HepG2 (cell line): Measurements from ENCODE around the gene DYNLT2B. TPM values are rescaled to one million over a fixed set of nuclear protein-coding genes. Genes with fewer than 3 reads are reported as not detected.

Experiments used
- AKAP8 ChIP-seq: sonication (generic); formaldehyde crosslinking; IDR thresholded peaks from 2 replicates; pipeline ENCODE4 v1.5.1; 2020; ENCODE audit warnings: mild to moderate bottlenecking, missing genetic modification reagents
- KDM1A ChIP-seq: IDR thresholded peaks from 2 replicates; pipeline ENCODE4 v1.6.1; 2016; ENCODE audit warnings: missing compliant biosample characterization
- KDM3A ChIP-seq: IDR thresholded peaks from 2 replicates; pipeline ENCODE4 v1.6.1; 2018; ENCODE audit warnings: low read depth, missing compliant biosample characterization
- MEIS2 ChIP-seq: sonication (generic); formaldehyde crosslinking; IDR thresholded peaks from 2 replicates; pipeline ENCODE4 v1.9.0; 2021; ENCODE audit warnings: mild to moderate bottlenecking, missing genetic modification reagents
- MYNN ChIP-seq: sonication (generic); formaldehyde crosslinking; IDR thresholded peaks from 2 replicates; pipeline ENCODE4 v1.4.0; 2020; ENCODE audit warnings: mild to moderate bottlenecking, low read depth, missing genetic modification reagents
- RAD51 ChIP-seq: fragments of 450-650 bp; IDR thresholded peaks from 2 replicates; pipeline ENCODE4 v1.6.1; 2016; ENCODE audit warnings: borderline replicate concordance
- SRSF9 ChIP-seq: fragments of 200-400 bp; formaldehyde crosslinking; IDR thresholded peaks from 2 replicates; pipeline ENCODE4 v1.6.1; 2018; ENCODE audit warnings: borderline replicate concordance, mild to moderate bottlenecking, low read depth, low read length; ENCODE audit not compliant: insufficient read depth, poor library complexity, severe bottlenecking
- TBP ChIP-seq: sonication (generic); formaldehyde crosslinking; IDR thresholded peaks from 2 replicates; pipeline ENCODE4 v1.5.0; 2020; ENCODE audit warnings: missing genetic modification reagents
- THRA ChIP-seq: sonication (generic); formaldehyde crosslinking; IDR thresholded peaks from 2 replicates; pipeline ENCODE4 v1.4.0; 2020; ENCODE audit warnings: missing genetic modification reagents, borderline replicate concordance
- XRCC5 ChIP-seq: fragments of 200-400 bp; formaldehyde crosslinking; optimal IDR thresholded peaks from 2 replicates; pipeline ENCODE3; 2017; ENCODE audit warnings: mild to moderate bottlenecking, low read length
- ZBED4 ChIP-seq: sonication (generic); formaldehyde crosslinking; IDR thresholded peaks from 2 replicates; pipeline ENCODE4 v1.4.0; 2020; ENCODE audit warnings: missing genetic modification reagents, borderline replicate concordance
- ZBTB46 ChIP-seq: sonication (generic); formaldehyde crosslinking; IDR thresholded peaks from 2 replicates; pipeline ENCODE4 v1.4.0; 2020; ENCODE audit warnings: mild to moderate bottlenecking, missing genetic modification reagents, borderline replicate concordance
- ZEB1 ChIP-seq: IDR thresholded peaks from 2 replicates; pipeline ENCODE4 v1.6.1; 2012; ENCODE audit warnings: mild to moderate bottlenecking, low read depth, inconsistent platforms; ENCODE audit not compliant: insufficient replicate concordance
- ZNF362 ChIP-seq: sonication (generic); formaldehyde crosslinking; IDR thresholded peaks from 2 replicates; pipeline ENCODE4 v1.4.0; 2020; ENCODE audit warnings: missing genetic modification reagents, mild to moderate bottlenecking, borderline replicate concordance
- ZNF558 ChIP-seq: sonication (generic); formaldehyde crosslinking; IDR thresholded peaks from 2 replicates; pipeline ENCODE4 v1.9.0; 2022; ENCODE audit warnings: mild to moderate bottlenecking, missing genetic modification reagents, borderline replicate concordance
- ZNF615 ChIP-seq: sonication (generic); formaldehyde crosslinking; IDR thresholded peaks from 2 replicates; pipeline ENCODE4 v1.5.0; 2020; ENCODE audit warnings: mild to moderate bottlenecking, missing genetic modification reagents, borderline replicate concordance
- ZNF660 ChIP-seq: sonication (generic); formaldehyde crosslinking; IDR thresholded peaks from 2 replicates; pipeline ENCODE4 v1.5.1; 2020; ENCODE audit warnings: mild to moderate bottlenecking, low read depth, missing genetic modification reagents, borderline replicate concordance
- ZNF672 ChIP-seq: sonication (generic); formaldehyde crosslinking; IDR thresholded peaks from 2 replicates; pipeline ENCODE4 v1.8.1; 2022; ENCODE audit warnings: missing genetic modification reagents
- ZNF841 ChIP-seq: sonication (generic); formaldehyde crosslinking; IDR thresholded peaks from 2 replicates; pipeline ENCODE4 v1.8.1; 2023; ENCODE audit warnings: missing genetic modification reagents, borderline replicate concordance
- polyA plus RNA-seq, 8 experiments: library from polyadenylated mRNA; depleted of rRNA in 3 of 8; stranded (reverse) in 7 of 8; unstranded in 1 of 8; fragments of >200 nt; fragmentation: Illumina TruSeq in 4 of 8; extraction: Trizol in 4 of 8; gene quantifications; 2 replicates each; pipeline versions ENCODE4 v1.2.1 to v1.2.3, GENCODE V29; 2011 to 2016; ENCODE audit warnings: low read depth in 4 of 8, missing spikeins in 1 of 8, mixed read lengths in 1 of 8; ENCODE audit not compliant: insufficient read depth in 1 of 8
- total RNA-seq, 5 experiments: library from RNA; depleted of rRNA; stranded (reverse); fragments of >200 nt; fragmentation: Illumina TruSeq; extraction: Trizol; gene quantifications; 2 replicates each; pipeline ENCODE4 v1.2.3, GENCODE V29; 2016; ENCODE audit warnings: low read depth in 1 of 5

The DYNLT2B gene
- total and polyA plus RNA-seq, 2 of the 13 experiments (the other 11 are each of a cell fraction or from before 2014, with no cell fraction given), result 4.0 to 7.0 TPM

- peak; percentile 73; the same call in 1 of the 2 replicates for TF ChIP-seq ZBED4
- peak; percentile 90; the same call in 1 of the 2 replicates for TF ChIP-seq ZNF672 (CRISPR knock-in tag)
- no peak for TF ChIP-seq ZNF615 (CRISPR knock-in tag)
- TF ChIP-seq ZNF558 (CRISPR knock-in tag), result peak; percentile 9; the same call in 1 of the 2 replicates
- no peak for TF ChIP-seq ZEB1
- TF ChIP-seq SRSF9, result no peak
- TF ChIP-seq RAD51, result no peak
- TF ChIP-seq KDM1A, result no peak
- TF ChIP-seq AKAP8 (CRISPR knock-in tag), result 0 out of 2 replicates have a peak, but pooled peaks have one; percentile 36
- TF ChIP-seq MYNN (CRISPR knock-in tag), result peak; percentile 20; the same call in 1 of the 2 replicates
- TF ChIP-seq ZBTB46 (CRISPR knock-in tag), result no peak
- TF ChIP-seq ZNF362 (CRISPR knock-in tag), result peak; percentile 8; the same call in 1 of the 2 replicates
- peak; percentile 90 for TF ChIP-seq XRCC5
- TF ChIP-seq THRA (CRISPR knock-in tag), result peak; percentile 51; the same call in 1 of the 2 replicates
- peak; percentile 92 for TF ChIP-seq ZNF841 (CRISPR knock-in tag)
- no peak for TF ChIP-seq ZNF660 (CRISPR knock-in tag)
- peak; percentile 74; the same call in 1 of the 2 replicates for TF ChIP-seq KDM3A (CRISPR knock-in tag)
- peak; percentile 66; the same call in 1 of the 2 replicates for TF ChIP-seq MEIS2 (CRISPR knock-in tag)
- no peak for TF ChIP-seq TBP (CRISPR knock-in tag)
These were observed 30.4 kb downstream of the DYNLT2B start, which contains the start of gene PCYT1A (continued) for GRCh38 chr3:196287440-196288140.
